NCI-H460 (cell line): Measurements from ENCODE around the gene KCNG1. TPM values are rescaled to one million over a fixed set of nuclear protein-coding genes. Genes with fewer than 3 reads are reported as not detected.

ENCODE experiments used
- DNase-seq: peaks from one replicate; pipeline ENCODE4 v3.0.0-alpha.2; 2016; ENCODE audit warnings: low read depth; ENCODE audit errors: extremely low read depth
- total RNA-seq: library from RNA; depleted of rRNA; stranded (reverse); fragments of >200 nt; shearing (Covaris generic); gene quantifications from 2 replicates; pipeline ENCODE4 v1.2.3, GENCODE V29; 2014

The KCNG1 gene
- total RNA-seq, 1 experiment from 2014 or later = 77.5 TPM

DNA sequence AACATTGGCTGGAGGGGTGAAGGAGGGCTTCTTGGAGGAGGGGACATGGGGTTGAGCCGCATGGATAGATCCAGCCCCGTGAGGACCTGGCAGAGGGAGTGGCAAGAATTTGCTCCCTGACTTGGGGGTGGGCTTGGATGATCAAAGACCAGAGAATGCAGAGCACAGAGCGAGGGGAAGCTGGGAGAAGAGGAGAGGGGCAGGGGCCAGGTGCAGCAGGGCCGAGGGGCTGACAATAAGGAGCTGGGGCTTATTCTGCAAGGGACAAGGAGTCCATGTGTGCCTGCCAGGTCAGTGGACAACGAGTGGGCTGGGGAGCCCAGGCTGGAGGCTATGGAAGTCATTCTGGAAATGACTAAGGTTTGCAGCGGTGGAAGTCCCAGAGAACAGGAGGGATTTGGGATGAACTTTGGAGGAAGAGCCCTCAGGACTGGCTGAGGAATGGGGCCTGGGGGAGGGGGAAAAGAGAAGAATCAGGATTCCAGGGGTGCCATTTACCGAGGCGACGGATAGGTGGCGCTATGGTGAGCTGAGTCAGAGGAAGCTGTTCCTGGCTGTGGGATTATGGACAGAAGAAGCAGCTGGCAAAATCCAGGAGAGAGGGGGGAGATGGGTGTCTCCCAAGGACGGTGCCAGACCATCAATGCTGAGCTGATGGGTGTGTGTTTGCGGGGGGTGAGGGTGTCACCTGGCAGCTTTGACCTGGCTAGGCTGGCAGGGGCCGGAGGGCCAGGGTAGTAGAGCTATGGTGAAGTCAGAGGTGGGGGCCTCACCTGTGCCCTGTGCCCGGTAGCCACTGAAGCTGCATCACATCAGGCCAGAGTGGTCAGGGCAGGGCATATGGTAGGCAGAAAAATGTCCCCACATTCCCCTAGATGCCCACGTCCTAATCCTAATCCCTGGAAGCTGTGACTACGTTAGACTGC is 7.8 kb downstream of the KCNG1 start:
- peak; percentile 59 for DNase-seq

DNA sequence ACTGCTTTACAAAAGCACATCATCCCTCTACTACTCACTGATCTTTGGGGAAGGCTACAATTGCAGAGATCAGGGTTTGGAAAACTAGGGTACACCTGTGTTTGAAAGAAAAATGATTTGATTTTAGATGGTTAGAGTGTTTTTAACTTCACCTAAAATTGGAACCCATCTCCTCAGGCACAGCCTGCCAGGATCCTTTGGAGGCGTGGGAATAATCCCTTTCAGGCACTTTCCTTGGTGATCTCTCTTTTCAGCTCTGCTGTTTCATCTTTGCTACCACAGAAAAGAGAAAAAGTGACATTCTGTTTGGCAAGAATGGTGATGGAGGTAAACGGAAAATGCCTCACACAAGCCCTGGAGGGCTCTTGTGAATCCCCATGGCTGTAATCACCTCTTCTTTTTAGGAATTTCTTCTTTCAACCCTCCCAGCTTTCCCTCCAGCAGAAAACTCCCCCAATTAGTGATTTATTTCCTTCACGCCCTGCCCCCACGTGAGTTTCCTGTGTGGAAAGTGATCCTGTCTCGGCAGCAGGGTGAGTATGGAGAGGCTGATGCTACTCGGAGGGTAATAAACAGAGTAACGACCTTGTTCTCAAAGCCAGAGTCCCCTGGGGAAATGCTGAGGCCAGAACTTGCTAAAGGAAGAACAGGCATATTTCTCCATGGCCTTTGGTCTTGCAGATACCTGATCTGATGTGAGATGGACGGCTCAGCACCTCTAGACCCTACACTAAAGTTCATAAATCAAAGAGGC is 9.2 kb downstream of the KCNG1 start:
- no peak for DNase-seq

DNA sequence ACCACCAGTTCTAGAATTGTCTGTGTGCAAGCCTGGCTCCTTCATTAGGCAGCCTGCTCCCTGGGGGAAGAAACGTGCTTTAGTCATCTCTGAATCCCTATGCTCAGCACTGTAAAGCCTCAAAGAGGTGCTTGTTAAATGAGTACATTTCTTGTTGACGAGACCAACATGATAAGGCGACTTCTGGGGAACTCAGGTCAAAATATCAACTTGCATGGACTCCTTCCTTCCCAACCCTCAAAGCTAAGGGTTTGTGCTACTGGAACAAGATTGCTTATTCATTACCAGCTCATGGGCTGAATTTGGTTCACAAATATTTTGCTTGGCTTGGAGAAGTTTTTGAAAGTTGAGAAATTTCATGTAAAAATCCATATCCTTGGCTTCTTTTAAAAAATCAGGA is 10.6 kb downstream of the KCNG1 start:
- DNase-seq = no peak

DNA sequence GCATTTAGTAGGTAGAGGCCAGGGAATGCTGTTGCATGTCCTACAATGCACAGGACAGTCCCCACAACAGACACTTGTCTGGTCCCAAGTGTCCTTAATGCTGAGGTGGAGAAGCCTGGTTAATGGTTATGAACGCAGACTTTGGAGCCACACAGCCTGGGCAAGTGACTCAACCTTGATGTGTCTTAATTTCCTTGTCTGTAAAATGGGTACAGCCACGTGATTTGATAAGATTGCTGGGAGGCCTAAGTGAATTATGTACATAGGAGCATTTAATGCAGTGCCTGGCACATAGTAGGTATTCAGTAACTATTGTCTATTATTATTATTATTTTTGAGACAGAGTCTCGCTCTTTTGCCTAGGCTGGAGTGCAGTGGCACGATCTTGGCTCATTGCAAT is 11.4 kb downstream of the KCNG1 start:
- no peak for DNase-seq

DNA sequence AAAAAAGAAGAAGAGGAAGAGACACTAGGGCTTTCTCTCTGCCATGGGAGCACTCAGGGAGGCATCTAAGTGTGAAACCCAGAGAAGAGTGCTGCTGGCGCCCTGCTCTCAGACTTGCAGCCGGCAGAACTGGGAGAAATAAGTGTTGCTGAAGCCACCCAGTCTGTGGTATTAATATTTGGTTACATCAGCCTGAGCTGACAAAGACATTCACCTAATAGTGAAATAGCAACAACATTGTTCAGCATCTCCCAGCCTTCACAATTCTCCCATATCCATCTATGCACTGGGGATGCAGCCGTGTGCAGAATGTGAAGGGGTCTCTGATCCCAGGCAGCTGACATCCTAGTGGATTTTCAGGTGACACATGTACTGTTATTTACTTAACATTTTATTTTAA is 12.0 kb downstream of the KCNG1 start:
- DNase-seq = no peak

DNA sequence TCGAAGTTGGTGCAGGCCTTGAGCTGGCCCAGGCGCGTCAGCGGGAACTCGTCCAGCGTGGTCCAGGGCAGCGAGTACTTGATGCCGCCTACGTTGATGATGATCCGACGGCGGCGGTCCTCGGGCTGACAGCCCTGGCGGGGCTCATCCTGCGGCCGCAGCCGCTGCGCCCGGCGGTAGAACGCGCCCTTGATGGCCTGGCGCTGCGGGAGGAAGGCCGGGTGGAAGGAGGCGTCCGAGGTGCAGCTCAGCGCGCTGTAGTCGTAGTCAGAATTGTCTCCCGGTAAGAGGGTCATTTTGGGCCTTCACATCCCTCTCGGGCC is 12.9 kb downstream of the KCNG1 start:
- DNase-seq = no peak

DNA sequence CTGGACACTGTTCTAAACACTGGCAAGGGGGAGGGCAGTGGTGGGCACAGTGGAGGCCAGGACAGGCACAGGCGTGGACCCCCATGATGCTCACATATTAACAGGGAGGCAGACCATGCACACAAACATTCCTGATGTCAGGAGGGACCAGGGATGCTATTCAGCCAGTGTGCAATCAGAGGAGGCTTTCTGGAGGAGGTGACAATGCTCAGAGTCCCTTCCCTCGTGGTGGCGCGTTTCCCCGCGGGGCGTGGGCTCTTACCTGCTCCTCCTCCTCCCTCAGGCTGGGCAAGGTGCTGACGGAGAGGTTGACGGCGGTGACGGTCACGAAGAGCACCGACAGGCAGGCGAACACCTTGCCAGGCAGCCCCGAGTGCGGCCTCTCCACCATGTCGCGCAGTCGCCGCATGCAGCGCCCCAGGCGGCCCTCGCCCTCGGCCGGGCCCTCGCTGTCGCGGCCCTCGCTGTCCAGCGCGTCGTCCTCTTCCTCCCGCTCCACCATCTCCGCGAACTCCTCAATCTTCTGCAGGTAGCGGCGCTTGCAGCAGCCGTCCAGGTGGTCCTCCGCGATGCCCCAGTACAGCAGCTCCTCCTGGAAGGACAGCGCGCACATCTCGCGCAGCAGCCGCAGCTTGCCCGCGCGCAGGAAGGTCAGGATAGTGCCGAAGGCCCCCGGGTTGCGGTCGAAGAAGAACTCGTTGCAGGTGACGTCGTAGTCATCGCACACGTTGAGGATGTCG is 13.4 kb downstream of the KCNG1 start:
- DNase-seq = no peak

DNA sequence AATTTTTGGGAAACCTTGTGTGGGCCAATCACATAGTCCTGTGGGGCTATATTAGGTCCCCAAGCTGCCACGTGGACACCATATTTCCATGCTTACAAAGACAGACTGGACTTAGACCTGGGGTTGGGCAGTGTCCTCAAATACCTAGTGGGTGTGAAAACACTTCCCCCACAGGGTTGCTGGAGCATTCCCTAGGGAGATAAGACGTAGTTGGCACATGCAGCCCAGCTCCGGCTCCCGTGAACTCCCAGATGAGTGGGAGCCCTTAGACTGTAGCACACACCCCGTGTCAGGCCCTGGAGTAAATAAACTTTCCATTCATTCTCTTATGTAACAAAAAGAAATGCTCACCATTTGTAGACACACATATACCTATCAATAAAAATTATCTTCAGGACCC is 14.2 kb downstream of the KCNG1 start:
- no peak for DNase-seq

DNA sequence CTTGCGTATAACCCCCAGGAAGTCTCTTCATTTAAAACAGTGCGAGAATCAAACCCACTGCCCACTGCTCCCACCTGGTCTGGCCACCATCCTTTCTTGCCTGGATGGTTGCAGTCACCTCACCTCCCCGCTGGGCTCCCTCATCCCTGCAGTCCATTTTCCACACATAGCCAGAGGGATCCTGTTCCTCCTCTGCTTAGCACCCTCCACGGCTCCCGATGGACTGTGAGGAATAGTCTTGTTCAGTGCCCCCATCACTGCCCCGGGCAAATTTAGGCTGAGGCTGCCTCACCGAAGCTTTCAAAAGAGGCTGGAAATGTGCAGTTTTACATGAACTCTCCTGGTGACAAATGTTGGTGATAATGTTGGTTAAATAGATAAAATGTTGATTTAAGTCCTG is 17.7 kb downstream of the KCNG1 start:
- no peak for DNase-seq

DNA sequence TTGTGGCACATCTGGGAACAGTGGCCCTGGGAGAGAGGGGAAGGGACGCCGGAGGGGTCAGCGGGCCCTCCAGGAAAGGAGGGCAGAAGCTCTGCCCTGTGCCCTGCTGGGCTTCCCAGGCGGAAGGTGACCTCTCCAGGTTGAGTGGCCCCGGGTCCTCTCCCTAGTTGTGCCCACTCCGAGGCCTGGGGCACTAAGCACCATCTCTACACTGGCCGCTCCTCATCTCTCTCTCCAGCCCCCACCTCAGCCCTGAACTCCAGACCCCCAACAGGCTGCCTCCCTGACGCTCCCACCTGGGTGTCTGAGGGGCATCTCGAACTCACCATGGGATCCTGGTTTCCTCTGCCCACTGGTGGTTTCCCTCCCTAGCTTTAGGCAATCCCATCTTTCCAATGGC is 18.1 kb downstream of the KCNG1 start:
- DNase-seq = no peak

DNA sequence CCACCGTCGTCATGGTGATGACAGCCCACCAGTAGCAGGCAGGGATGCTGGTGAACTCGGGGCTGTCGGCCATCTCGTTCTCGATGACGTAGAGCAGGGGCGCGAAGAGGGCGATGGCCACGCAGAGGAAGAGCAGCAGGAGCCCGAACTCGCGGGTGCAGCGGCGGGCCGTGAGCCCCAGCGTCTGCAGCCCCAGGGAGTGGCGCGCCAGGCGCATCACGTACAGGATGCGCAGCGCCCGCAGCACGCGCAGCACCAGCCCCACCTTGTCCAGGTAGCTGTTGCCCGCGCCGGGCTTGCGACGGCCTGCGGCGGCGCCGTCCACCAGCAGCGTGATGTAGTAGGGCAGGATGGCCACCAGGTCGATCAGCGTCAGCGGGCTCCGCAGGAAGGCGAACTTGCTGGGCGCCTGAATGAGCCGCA is 18.6 kb downstream of the KCNG1 start:
- no peak for DNase-seq

DNA sequence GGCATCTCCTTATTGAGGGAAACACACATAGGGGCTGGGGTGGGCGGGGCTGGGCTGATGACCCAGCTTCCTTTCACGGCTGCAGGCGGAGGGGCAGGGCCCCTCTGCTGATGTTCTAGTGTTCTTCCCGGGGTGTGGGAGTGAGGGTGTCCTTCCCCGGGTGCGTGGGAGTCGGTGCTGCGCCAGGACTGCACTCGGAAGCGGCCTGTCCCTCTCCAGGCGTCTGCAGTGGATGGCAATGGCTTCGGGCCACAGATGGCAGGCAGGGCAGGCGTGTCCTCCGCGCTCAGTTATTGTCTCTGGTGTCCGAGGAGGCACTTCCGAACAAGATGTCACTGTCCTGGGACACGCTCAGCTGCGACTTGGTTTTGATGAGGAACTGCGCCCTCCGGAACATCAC is 19.2 kb downstream of the KCNG1 start:
- DNase-seq = no peak

DNA sequence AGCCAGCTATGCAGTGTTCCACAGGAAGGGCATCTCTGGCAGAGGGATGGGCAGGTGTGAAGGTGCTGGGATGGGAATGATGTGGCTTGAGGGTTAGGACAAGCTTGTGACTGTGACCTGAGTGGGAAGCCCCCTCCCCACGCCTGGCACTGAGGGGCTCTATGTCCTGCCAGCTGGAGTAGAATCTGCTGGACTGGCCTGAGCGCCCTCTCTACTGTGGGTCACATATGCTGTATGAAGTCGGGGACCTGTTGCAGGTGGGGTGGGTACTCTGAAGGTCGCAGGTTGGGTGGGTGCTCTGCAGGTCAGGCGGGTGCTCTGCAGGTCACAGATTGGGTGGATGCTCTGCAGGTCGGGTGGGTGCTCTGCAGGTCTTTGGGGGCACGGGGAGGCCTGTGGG is 20.3 kb downstream of the KCNG1 start:
- DNase-seq = no peak

DNA sequence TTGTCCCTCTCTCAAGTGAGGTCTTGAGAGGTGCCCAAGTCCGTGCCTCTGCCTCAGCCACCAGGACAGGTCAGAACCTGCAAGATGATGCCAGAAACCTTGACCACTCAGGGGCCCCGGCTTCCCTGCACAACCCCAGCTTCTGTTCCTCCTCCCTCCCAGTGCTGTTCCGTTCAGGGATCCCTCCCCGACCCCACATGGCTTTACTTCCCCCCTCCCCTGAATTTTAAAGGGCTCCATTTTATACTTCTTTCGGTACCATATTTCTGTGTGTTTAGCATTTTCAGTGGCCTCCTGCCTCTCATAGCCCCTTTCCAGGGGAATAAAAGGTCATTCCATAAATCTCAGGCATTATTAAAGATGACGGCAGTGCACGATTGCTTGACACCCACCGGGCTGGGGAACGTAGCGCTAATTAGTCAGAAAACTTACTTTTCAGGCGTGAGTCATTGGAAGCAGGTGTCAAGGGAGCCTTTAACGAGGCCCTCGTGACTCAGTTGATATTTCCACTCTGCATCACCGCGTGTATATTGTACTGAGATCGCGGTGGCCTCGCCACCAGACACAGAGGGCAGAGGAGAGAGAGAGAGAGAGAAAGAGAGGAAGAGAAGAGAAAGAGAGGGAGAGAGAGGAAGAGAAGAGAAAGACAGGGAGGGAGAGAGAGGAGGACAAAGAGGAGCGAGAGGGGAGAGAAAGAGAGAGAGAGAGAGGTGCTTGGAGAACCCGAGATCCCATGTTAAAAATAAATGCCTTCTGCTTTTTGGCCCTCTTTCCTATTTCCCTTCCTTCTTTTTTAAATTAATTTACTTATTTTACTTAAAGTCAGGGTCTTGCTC is 21.3 kb downstream of the KCNG1 start:
- no peak for DNase-seq

DNA sequence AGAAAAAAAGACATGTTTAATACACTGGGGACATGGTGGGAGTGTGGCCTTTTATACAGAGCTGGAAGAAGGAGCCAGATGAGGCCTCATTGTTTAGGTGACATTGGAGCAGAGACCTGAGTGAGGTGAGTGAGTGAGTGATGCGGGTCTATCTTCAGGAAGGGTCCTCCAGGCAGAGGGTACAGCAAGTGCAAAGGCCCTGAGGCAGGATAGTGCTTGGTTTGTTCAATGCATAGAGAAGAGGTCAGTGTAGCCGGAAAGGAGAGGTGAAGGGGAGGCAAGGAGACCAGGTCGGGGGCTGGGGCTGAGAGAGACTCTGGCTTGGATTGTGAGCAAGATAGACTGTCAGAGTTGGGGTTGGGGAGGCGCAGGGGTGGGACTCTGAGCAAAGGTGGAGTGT is 23.6 kb downstream of the KCNG1 start:
- DNase-seq = no peak

DNA sequence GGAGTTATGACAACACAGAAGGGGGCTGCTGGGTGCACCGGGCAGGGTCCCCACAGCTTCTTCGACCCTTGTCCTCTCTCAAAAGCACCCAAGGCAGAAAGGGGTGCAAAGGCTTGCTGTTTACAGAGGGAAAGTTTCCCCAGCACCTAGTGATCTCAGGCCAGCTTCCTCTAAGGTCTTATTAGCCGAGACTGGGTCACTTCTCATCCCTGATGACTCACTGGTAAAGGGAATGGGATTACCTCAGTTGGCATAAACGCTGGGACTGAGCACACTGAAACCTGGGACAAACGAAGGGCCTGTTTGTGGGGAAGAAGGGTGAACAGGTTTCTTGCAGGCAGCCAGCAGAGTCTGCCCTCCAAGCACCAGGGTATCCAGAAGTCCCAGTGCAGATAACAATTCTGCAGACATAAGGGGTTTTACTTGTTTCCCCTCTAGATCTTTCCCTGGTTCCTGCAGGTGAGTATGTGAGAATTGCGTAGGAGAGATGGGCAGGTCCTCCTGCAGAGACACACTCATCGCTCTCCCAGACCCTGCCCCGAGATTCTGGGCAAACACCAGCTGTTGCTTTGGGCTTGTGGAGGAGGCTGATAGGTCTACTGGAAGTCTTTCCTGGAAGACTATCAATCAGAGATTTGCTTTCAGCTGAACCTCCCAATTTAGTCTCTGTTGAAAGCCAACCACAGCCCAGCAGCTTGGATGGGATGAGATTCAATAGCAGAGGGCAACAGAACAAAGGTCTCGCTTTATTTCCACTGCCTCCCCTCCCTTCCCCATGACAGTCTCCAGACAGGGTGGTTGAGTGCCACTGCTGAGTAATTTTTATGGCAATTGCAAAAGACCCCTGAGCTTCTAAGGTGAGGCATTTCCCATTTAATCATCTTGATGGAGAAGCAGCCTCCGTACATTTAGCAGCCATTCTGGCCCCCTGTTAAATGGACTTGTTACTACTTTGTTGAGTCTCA is 25.7 kb downstream of the KCNG1 start:
- no peak for DNase-seq

DNA sequence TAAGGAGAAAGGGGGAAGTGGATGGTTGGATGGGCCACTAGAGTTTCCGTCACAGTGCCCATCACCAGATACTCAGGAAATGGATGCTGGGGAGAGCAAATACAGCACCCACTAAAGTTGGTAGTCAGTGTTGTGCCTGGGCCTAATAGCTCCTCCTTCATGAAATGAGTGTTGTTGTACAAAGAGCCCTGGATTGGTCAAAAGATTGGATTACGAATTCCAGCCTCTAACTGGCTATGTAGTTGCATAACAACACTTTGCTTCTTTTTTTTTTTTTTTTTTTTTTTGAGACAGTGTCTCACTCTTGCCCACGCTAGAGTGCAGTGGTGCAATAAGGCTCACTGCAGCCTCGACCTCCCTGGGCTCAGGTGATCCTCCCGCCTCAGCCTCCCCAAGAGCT is 27.4 kb downstream of the KCNG1 start:
- no peak for DNase-seq

DNA sequence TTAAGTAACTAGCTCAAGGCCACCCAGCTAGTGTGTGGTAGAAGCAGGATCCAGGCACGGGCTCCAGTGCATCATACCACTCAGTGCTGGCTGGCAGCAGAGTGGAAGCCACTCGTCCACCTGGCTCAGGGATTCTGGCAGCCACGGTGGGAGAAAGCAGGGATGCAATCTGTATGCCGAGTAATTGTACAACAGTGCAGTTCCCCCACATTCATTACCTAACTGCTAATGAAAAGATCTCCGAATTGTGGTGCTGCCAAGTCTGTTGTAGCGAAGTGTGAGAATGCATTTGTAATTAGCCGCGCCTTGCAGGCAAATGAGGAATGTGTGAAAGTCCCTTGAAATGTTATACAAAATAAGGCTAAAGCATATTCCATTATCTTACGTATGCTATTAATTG is 29.0 kb downstream of the KCNG1 start:
- no peak for DNase-seq

DNA sequence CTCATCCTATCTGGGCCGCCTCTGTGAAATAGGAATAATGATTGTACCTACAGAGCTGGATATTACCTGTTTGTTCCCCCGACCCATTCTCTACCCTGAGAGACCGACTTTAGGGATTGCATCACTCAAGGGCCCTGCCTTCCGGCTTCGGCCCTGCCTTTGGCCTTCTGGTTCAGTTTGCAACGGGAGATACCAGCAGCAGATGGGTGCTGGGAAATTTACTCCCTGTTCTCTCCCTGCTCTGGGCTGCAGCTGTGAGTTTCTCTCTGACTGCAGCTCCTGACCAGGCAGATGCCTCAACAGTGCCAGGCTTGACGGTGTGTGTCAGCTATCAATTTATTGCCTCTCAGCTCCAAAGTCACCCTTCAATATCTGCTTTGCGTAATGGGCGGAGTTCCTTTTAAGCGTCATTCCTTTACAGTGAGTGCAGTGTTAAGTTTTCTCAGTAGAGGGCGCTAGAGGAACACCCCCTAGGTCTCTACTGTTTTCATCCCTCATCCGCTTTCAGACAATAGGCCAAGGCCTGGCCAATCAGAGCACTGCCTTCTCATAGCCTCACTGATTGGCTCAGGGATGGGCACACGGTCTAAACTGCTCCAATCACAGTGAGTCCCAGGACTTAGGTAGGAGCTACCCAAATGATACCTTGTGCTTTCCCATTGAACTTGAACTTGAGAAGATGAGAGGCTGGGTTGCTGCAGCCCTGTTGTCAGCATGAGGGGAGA is 30.0 kb downstream of the KCNG1 start:
- peak; percentile 88 for DNase-seq
